ENCODE measurements around the gene CENPM.

DNA sequence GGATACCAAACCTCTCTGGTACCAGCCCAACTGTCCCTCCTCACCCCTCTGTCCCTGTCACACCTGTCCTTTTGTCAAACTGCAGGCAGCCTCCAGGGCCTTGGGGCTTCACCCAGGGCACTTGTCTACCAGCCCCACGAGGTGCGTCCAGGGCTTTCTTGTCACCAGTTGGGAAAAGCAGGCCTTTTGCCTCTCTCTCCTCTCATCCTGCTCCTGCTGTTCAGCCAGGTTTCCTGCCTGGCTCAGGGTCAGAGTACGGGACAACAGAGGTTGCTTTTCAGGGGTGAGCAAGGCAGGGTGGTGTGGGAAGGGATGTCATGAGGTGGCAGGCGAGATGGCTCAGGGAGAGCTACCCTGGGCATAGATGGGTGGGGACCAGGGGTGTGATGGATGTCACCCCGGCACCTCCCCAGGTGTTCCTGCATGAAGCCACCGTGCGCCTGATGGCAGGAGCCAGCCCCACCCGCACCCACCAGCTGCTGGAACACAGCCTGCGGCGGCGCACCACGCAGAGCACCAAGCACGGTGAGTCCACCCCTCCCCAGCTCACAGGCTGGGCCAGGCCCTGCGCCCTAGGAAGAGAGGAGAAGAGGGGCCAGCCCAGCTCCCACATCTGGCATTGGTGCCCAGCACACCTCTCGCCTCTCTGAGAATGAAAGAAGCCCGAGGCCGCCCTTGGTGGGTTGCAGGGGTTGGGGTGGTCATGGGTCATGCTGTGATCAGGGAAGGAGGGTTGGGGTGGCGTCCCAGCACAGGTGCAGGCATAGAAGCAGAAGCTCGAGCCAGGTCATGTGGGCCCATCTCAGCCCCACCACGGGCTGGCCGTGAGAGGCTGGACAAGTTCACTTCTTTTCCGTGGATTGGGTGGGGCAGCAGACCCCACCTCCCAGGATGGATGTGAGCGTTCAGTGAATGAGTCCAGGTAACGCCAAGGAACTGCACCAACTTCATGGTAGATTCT, 42.2 kb downstream of the CENPM start:
- TF ChIP-seq, protein P1, sequence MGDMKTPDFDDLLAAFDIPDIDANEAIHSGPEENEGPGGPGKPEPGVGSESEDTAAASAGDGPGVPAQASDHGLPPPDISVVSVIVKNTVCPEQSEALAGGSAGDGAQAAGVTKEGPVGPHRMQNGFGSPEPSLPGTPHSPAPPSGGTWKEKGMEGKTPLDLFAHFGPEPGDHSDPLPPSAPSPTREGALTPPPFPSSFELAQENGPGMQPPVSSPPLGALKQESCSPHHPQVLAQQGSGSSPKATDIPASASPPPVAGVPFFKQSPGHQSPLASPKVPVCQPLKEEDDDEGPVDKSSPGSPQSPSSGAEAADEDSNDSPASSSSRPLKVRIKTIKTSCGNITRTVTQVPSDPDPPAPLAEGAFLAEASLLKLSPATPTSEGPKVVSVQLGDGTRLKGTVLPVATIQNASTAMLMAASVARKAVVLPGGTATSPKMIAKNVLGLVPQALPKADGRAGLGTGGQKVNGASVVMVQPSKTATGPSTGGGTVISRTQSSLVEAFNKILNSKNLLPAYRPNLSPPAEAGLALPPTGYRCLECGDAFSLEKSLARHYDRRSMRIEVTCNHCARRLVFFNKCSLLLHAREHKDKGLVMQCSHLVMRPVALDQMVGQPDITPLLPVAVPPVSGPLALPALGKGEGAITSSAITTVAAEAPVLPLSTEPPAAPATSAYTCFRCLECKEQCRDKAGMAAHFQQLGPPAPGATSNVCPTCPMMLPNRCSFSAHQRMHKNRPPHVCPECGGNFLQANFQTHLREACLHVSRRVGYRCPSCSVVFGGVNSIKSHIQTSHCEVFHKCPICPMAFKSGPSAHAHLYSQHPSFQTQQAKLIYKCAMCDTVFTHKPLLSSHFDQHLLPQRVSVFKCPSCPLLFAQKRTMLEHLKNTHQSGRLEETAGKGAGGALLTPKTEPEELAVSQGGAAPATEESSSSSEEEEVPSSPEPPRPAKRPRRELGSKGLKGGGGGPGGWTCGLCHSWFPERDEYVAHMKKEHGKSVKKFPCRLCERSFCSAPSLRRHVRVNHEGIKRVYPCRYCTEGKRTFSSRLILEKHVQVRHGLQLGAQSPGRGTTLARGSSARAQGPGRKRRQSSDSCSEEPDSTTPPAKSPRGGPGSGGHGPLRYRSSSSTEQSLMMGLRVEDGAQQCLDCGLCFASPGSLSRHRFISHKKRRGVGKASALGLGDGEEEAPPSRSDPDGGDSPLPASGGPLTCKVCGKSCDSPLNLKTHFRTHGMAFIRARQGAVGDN (IDR thresholded peaks at IDR 0.05), result no peak
- no peak for TF ChIP-seq NFYB (IDR thresholded peaks at IDR 0.05; ENCODE audit: insufficient read depth, low read depth, low read length)
- no peak for TF ChIP-seq BMI1 (IDR thresholded peaks at IDR 0.05; ENCODE audit: borderline replicate concordance)
- TF ChIP-seq, protein P2, sequence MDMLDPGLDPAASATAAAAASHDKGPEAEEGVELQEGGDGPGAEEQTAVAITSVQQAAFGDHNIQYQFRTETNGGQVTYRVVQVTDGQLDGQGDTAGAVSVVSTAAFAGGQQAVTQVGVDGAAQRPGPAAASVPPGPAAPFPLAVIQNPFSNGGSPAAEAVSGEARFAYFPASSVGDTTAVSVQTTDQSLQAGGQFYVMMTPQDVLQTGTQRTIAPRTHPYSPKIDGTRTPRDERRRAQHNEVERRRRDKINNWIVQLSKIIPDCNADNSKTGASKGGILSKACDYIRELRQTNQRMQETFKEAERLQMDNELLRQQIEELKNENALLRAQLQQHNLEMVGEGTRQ (IDR thresholded peaks at IDR 0.05; ENCODE audit: borderline replicate concordance, low read depth, low read length), result no peak
- no peak for TF ChIP-seq PAX5 (IDR thresholded peaks at IDR 0.05; ENCODE audit: borderline replicate concordance, low read depth, low read length)
- TF ChIP-seq, protein P3, sequence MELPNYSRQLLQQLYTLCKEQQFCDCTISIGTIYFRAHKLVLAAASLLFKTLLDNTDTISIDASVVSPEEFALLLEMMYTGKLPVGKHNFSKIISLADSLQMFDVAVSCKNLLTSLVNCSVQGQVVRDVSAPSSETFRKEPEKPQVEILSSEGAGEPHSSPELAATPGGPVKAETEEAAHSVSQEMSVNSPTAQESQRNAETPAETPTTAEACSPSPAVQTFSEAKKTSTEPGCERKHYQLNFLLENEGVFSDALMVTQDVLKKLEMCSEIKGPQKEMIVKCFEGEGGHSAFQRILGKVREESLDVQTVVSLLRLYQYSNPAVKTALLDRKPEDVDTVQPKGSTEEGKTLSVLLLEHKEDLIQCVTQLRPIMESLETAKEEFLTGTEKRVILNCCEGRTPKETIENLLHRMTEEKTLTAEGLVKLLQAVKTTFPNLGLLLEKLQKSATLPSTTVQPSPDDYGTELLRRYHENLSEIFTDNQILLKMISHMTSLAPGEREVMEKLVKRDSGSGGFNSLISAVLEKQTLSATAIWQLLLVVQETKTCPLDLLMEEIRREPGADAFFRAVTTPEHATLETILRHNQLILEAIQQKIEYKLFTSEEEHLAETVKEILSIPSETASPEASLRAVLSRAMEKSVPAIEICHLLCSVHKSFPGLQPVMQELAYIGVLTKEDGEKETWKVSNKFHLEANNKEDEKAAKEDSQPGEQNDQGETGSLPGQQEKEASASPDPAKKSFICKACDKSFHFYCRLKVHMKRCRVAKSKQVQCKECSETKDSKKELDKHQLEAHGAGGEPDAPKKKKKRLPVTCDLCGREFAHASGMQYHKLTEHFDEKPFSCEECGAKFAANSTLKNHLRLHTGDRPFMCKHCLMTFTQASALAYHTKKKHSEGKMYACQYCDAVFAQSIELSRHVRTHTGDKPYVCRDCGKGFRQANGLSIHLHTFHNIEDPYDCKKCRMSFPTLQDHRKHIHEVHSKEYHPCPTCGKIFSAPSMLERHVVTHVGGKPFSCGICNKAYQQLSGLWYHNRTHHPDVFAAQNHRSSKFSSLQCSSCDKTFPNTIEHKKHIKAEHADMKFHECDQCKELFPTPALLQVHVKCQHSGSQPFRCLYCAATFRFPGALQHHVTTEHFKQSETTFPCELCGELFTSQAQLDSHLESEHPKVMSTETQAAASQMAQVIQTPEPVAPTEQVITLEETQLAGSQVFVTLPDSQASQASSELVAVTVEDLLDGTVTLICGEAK (IDR thresholded peaks at IDR 0.05; ENCODE audit: borderline replicate concordance), result no peak
- TF ChIP-seq KAT2A (conservative IDR thresholded peaks at IDR 0.05; ENCODE audit: control insufficient read depth, low read depth, low read length), result no peak
- TF ChIP-seq CREM (IDR thresholded peaks at IDR 0.05; ENCODE audit: low read depth), result no peak

Measured in GM12878 (cell line).